K562 (cell line): Measurements from ENCODE around the gene RABGAP1L. TPM values are rescaled to one million over a fixed set of nuclear protein-coding genes. Genes with fewer than 3 reads are reported as not detected.
A peak's percentile ranks its signal among the peaks of the same experiment; 100 is the strongest.
"Not testable (repeated sequence)": the region's sequence is repeated elsewhere in the genome, so short reads cannot be mapped to it uniquely, and the experiment has no call there.

Experiments
- ATAC-seq: fragments of 200-7000 bp; cut with Tn5 transposase; 3 replicates; pipeline ENCODE4 v1.9.1; 2020; ENCODE audit warnings: moderate library complexity
- BruUV-seq: library from RNA; stranded (reverse); fragments of 400-500 nt; replicated peaks from 2 replicates; lab custom pipeline; 2021; lab: Mats Ljungman, UMichigan
- CTCF ChIA-PET: fragments of 300-600 bp; formaldehyde crosslinking; extraction: SDS; loops from one replicate; lab custom pipeline; 2021; ENCODE audit warnings: low intra/inter-chr PET ratio; lab: Yijun Ruan, JAX
- POLR2A ChIA-PET: fragments of 300-600, 350-650 bp; sonication (Branson Sonifier 250); formaldehyde crosslinking; extraction: SDS; loops from one replicate; lab custom pipeline; 2021; ENCODE audit warnings: antibody characterized with exemption, inconsistent platforms; lab: Yijun Ruan, JAX
- DNase-seq, 4 experiments: peaks; one replicate each; pipeline versions ENCODE4 v3.0.0 to v3.0.0-alpha.2; 2011 to 2018; ENCODE audit warnings: low spot score in 3 of 4, mixed read lengths in 3 of 4; ENCODE audit errors: extremely low read depth in 1 of 4
- FAIRE-seq: peaks from 2 replicates; lab custom pipeline; 2011; peaks lifted over from hg19 to GRCh38; lab: Jason Lieb, UNC
- H2AFZ ChIP-seq: 2 replicates; pipeline ENCODE4 v1.6.0; 2011; ENCODE audit warnings: low read depth, low read length, control low read depth, inconsistent platforms
- H3K27ac ChIP-seq: fragments of 200-600 bp; 3 replicates; pipeline ENCODE4 v1.8.0; 2011; ENCODE audit warnings: low read depth, mild to moderate bottlenecking, control low read depth, inconsistent platforms, low read length, moderate library complexity, mixed read lengths; ENCODE audit errors: extremely low read depth
- H3K27me3 ChIP-seq, 2 experiments: fragments of 300-600 bp in 1 of 2; 2 replicates in 1 of 2; 3 replicates in 1 of 2; pipeline versions ENCODE4 v1.6.0 to v1.8.0; 2011; ENCODE audit warnings: inconsistent platforms in 2 of 2, low read length in 2 of 2, mild to moderate bottlenecking in 1 of 2, mixed read lengths in 1 of 2, moderate library complexity in 1 of 2; ENCODE audit not compliant: control insufficient read depth in 2 of 2, insufficient read depth in 2 of 2
- H3K36me3 ChIP-seq: fragments of 300-600 bp; 3 replicates; pipeline ENCODE4 v1.8.0; 2011; ENCODE audit warnings: mild to moderate bottlenecking, low read length, inconsistent platforms; ENCODE audit not compliant: control insufficient read depth, insufficient read depth
- H3K4me1 ChIP-seq, 2 experiments: fragments of 200-600 bp in 1 of 2; replicated peaks in 1 of 2; 2 replicates in 1 of 2; 3 replicates in 1 of 2; pipeline versions ENCODE4 v1.5.1 to v1.8.0; 2011; ENCODE audit warnings: inconsistent platforms in 2 of 2, low read length in 2 of 2, mild to moderate bottlenecking in 1 of 2, mixed read lengths in 1 of 2, moderate library complexity in 1 of 2; ENCODE audit not compliant: control insufficient read depth in 2 of 2, insufficient read depth in 2 of 2
- H3K4me2 ChIP-seq: 2 replicates; pipeline ENCODE4 v1.6.1; 2011; ENCODE audit warnings: low read length, control low read depth, inconsistent platforms, mixed read lengths; ENCODE audit not compliant: insufficient read depth
- H3K4me3 ChIP-seq: fragments of 200-600 bp; sonication (generic), shearing (Covaris generic); 2 replicates; pipeline ENCODE4 v1.5.1; 2016; ENCODE audit warnings: control low read depth, inconsistent platforms
- H3K79me2 ChIP-seq: fragments of 200-600 bp; 3 replicates; pipeline ENCODE4 v1.8.0; 2011; ENCODE audit warnings: low read length, inconsistent platforms; ENCODE audit not compliant: control insufficient read depth, insufficient read depth
- H3K9ac ChIP-seq, 2 experiments: 2 replicates each; pipeline versions ENCODE4 v1.6.0 to v1.6.1; 2011; ENCODE audit warnings: low read depth in 2 of 2, low read length in 2 of 2, control low read depth in 1 of 2, inconsistent platforms in 1 of 2, mild to moderate bottlenecking in 1 of 2, mixed read lengths in 1 of 2; ENCODE audit not compliant: insufficient read depth in 1 of 2
- H3K9me1 ChIP-seq: one replicate; pipeline ENCODE4 v1.6.0; 2011; ENCODE audit warnings: inconsistent platforms, mild to moderate bottlenecking, low read length, moderate library complexity; ENCODE audit not compliant: control insufficient read depth, insufficient read depth
- H3K9me3 ChIP-seq: replicated peaks from 2 replicates; pipeline ENCODE4 v1.5.1; 2011; ENCODE audit warnings: low read depth, low read length, inconsistent platforms; ENCODE audit not compliant: control insufficient read depth, insufficient read depth
- H4K20me1 ChIP-seq: replicated peaks from 2 replicates; pipeline ENCODE4 v1.6.1; 2011; ENCODE audit warnings: low read length, inconsistent platforms, mixed read lengths; ENCODE audit not compliant: control insufficient read depth, insufficient read depth
- BRD9 ChIP-seq: fragments of 450-650 bp; IDR thresholded peaks from 2 replicates; pipeline ENCODE4 v1.6.1; 2018; ENCODE audit warnings: low read depth; ENCODE audit not compliant: partially characterized antibody
- FOXK2 ChIP-seq, 2 experiments: fragments of 450-650 bp; IDR thresholded peaks in 1 of 2; conservative IDR thresholded peaks in 1 of 2; 2 replicates each; pipeline ENCODE4 v1.6.1; 2016; ENCODE audit warnings: low read depth in 2 of 2, mild to moderate bottlenecking in 1 of 2
- MAFG ChIP-seq: fragments of 450-650 bp; conservative IDR thresholded peaks from 2 replicates; pipeline ENCODE4 v1.6.1; 2016; ENCODE audit warnings: missing genetic modification characterization, missing compliant biosample characterization
- NCOA1 ChIP-seq: fragments of 450-650 bp; IDR thresholded peaks from 2 replicates; pipeline ENCODE4 v1.6.1; 2016; ENCODE audit warnings: low read depth
- NFYB ChIP-seq: IDR thresholded peaks from 2 replicates; pipeline ENCODE4 v1.6.1; 2011; ENCODE audit warnings: mild to moderate bottlenecking, moderate library complexity; ENCODE audit not compliant: insufficient read length; ENCODE audit errors: extremely low read depth
- NR2C1 ChIP-seq, 2 experiments: fragments of 450-650 bp; IDR thresholded peaks; 2 replicates each; pipeline ENCODE4 v1.6.1; 2017; ENCODE audit warnings: mild to moderate bottlenecking in 2 of 2, antibody characterized with exemption in 1 of 2, inconsistent platforms in 1 of 2, missing compliant biosample characterization in 1 of 2, missing genetic modification characterization in 1 of 2
- RAD21 ChIP-seq, 2 experiments: fragments of 250-450 bp in 1 of 2; fragments of 450-650 bp in 1 of 2; sonication (Bioruptor Pico) in 1 of 2; formaldehyde crosslinking in 1 of 2; IDR thresholded peaks in 1 of 2; conservative IDR thresholded peaks in 1 of 2; 2 replicates each; pipeline versions ENCODE4 v1.4.0 to v1.8.0; 2020 to 2022; ENCODE audit warnings: mild to moderate bottlenecking in 2 of 2, moderate library complexity in 1 of 2
- WGBS: fragments of 100-300 bp; shearing (Covaris generic); methylation state at CpG from one replicate; pipeline ENCODE4 v1.1.6; 2016; ENCODE audit warnings: low coverage, mixed read lengths; ENCODE audit not compliant: insufficient coverage; ENCODE audit errors: missing lambda C conversion rate; 5-methylcytosine and 5-hydroxymethylcytosine counted together
- in situ Hi-C: fragments of 300-500 bp; cut with MboI; formaldehyde crosslinking; loops from 4 replicates; pipeline ENCODE4 v1.15.0; 2018; ENCODE audit warnings: inconsistent platforms, mixed read lengths
- intact Hi-C: fragments of 100-400 bp; cut with micrococcal nuclease; formaldehyde crosslinking; loops from 2 replicates; pipeline ENCODE4 v1.14.2; 2022
- polyA plus RNA-seq, 8 experiments: library from polyadenylated mRNA; depleted of rRNA in 4 of 8; stranded (reverse) in 5 of 8; unstranded in 3 of 8; fragments of >200 nt; fragmentation: Nextera tagmentation in 2 of 8; fragmentation: Illumina TruSeq in 1 of 8; extraction: Ambion mirVana in 2 of 8; extraction: Trizol in 1 of 8; gene quantifications; 2 replicates each; pipeline versions ENCODE4 v1.2.1 to v1.2.3, GENCODE V29; 2011 to 2014; ENCODE audit warnings: inconsistent platforms in 1 of 8, missing spikeins in 1 of 8
- total RNA-seq, 7 experiments: library from RNA; depleted of rRNA in 6 of 7; stranded (reverse); fragments of >200 nt in 6 of 7; fragmentation: Illumina TruSeq in 2 of 7; extraction: Trizol in 2 of 7; gene quantifications; 2 replicates each; pipeline versions ENCODE4 v1.2.1 to v1.2.3, GENCODE V29; 2011 to 2021; ENCODE audit warnings: low replicate concordance in 1 of 7
- TF ChIP-seq, protein P1 (sequence below): fragments of 450-650 bp; formaldehyde crosslinking; IDR thresholded peaks from 2 replicates; pipeline ENCODE4 v1.4.0; 2020; ENCODE audit warnings: mild to moderate bottlenecking, moderate library complexity
- TF ChIP-seq, protein P2 (sequence below): fragments of 250-450 bp; sonication (Bioruptor Pico); IDR thresholded peaks from 2 replicates; pipeline ENCODE4 v1.5.0; 2021

RABGAP1L gene
- total and polyA plus RNA-seq, 9 of the 15 experiments (the other 6 are each of a cell fraction or from before 2014, with no cell fraction given): 16.5 to 44.9 (median 26.7) TPM

DNA sequence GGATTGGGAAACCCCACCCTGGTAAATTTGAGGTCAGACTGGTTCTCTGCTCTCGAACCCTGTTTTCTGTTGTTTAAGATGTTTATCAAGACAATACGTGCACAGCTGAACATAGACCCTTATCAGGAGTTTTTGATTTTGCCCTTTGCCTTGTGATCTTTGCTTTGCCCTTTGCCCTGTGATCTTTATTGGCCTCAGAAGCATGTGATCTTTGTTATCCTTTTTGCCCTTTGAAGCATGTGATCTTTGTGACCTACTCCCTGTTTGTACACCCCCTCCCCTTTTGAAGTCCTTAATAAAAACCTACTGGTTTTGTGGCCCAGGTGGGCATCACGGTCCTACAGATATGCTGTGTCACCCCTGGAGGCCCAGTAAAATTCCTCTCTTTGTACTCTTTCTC is 250.5 kb downstream of the RABGAP1L start:
- H3K4me2 ChIP-seq; H3K9ac ChIP-seq; H3K36me3 ChIP-seq; CTCF ChIA-PET; H3K27me3 ChIP-seq; H3K9me3 ChIP-seq; POLR2A ChIA-PET; H3K79me2 ChIP-seq; ATAC-seq; H4K20me1 ChIP-seq; H3K4me1 ChIP-seq; DNase-seq; in situ Hi-C loops; H3K27ac ChIP-seq; H3K4me3 ChIP-seq; FAIRE-seq; H2AFZ ChIP-seq; TF ChIP-seq NR2C1 (IDR thresholded peaks at IDR 0.05): not testable (repeated sequence)
- 33% methylated on average over 2 of the region's 3 CpGs for WGBS
- intact Hi-C loops: loop anchor here (5.0 kb wide), 1 partner anchor 332 kb away; no protein-coding TSS in a partner anchor
- TF ChIP-seq NR2C1 (tag; IDR thresholded peaks at IDR 0.05): 0 out of 2 replicates have a peak, but pooled peaks have one; percentile 34
- TF ChIP-seq MAFG (tag): 0 out of 2 replicates have a peak, but pooled peaks have one; percentile 7
- TF ChIP-seq, all 486 proteins: peak for 2; not testable (repeated sequence) for 484
- BruUV-seq, H3K9me1 ChIP-seq: not testable (repeated sequence)

DNA sequence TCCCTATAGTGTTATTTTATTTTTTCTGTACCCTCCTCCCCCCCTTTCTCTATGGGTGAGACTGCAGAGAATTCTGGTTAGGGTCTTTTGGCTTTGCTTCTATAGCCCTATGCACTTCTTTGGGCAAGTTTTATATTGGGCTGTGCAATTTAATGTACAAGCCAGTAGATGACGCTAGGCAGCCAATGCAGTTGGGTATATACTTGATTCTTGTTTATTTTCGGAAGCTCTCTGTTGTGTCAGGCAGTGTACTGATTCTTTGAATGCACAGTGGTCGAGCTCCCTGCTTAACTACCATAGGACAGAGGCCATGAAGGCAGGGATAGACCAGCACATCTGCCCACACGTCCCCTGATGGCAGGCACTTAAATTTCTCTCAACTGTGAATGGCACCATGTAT is 254.3 kb downstream of the RABGAP1L start:
- peak in 1 of 4 experiments; percentile 18 for DNase-seq
- Histone ChIP-seq H2AFZ (no peak overlapping the region), H3K4me2 (no peak overlapping the region), H3K4me1 (no peaks in the 10 kb centered on the region), H3K9me1 (no peaks in the 10 kb centered on the region), H3K4me3 (no peak overlapping the region), H3K27me3 (no peaks in the 10 kb centered on the region), H3K36me3 (no peaks in the 10 kb centered on the region), H3K27ac (no peak overlapping the region), H3K9ac (no peak overlapping the region), H4K20me1 (no peaks in the 10 kb centered on the region), H3K9me3 (no peaks in the 10 kb centered on the region), H3K79me2 (no peaks in the 10 kb centered on the region)
- BruUV-seq: no TSS peak
- ATAC-seq: peak; percentile 86
- intact Hi-C loops: loop anchor here (1.0 to 5.0 kb wide), 2 partner anchors 313 to 329 kb away; no protein-coding TSS in a partner anchor
- in situ Hi-C loops: no loop called here
- FAIRE-seq: no peak
- 35% methylated on average over 4 of the region's 4 CpGs for WGBS
- ChIA-PET POLR2A (interaction anchor here (1.2 to 1.3 kb wide), 2 partner anchors 9 to 13 kb away, joined by 3 to 4 read pairs; no protein-coding TSS in a partner anchor), CTCF (interaction anchor here (0.5 to 0.6 kb wide), 4 partner anchors 86 to 465 kb away, joined by 3 to 5 read pairs (median 4); no protein-coding TSS in a partner anchor)
- TF ChIP-seq FOXK2 (conservative IDR thresholded peaks at IDR 0.05 in 1 of 2, IDR thresholded peaks at IDR 0.05 in 1 of 2; ENCODE audit: low read depth in 2 of 2) (peak in 1 of 2 experiments; percentile 31; a peak in 1 of 4 replicates), NCOA1 (no peak), RAD21 (CRISPR knock-in tag; conservative IDR thresholded peaks at IDR 0.05 in 1 of 2, IDR thresholded peaks at IDR 0.05 in 1 of 2) (peak in 1 of 2 experiments; percentile 63; a peak in 3 of 4 replicates), BRD9 (no peak), NFYB (no peak)
- TF ChIP-seq, protein P1, sequence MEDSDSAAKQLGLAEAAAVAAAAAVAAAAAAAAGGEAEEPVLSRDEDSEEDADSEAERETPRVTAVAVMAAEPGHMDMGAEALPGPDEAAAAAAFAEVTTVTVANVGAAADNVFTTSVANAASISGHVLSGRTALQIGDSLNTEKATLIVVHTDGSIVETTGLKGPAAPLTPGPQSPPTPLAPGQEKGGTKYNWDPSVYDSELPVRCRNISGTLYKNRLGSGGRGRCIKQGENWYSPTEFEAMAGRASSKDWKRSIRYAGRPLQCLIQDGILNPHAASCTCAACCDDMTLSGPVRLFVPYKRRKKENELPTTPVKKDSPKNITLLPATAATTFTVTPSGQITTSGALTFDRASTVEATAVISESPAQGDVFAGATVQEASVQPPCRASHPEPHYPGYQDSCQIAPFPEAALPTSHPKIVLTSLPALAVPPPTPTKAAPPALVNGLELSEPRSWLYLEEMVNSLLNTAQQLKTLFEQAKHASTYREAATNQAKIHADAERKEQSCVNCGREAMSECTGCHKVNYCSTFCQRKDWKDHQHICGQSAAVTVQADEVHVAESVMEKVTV (CRISPR knock-in tag): 0 out of 2 replicates have a peak, but pooled peaks have one; percentile 4
- TF ChIP-seq, protein P2, sequence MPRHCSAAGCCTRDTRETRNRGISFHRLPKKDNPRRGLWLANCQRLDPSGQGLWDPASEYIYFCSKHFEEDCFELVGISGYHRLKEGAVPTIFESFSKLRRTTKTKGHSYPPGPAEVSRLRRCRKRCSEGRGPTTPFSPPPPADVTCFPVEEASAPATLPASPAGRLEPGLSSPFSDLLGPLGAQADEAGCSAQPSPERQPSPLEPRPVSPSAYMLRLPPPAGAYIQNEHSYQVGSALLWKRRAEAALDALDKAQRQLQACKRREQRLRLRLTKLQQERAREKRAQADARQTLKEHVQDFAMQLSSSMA (CRISPR knock-in tag): no peak
